Stimulated activated CD4-positive, alpha-beta T cell treated with anti-CD3 and anti-CD28 coated beads, Interleukin-15, amount 100 ng/mL, for 1 hour (primary cell): Measurements from ENCODE around the gene SOX8.
"Not testable (repeated sequence)": the region's sequence is repeated elsewhere in the genome, so short reads cannot be mapped to it uniquely, and the experiment has no call there.

Experiments used
- DNase-seq, 2 donors: peaks; one replicate each; pipeline ENCODE4 v3.0.0-alpha.2; 2020; ENCODE audit warnings: low read depth in 1 of 2, low spot score in 1 of 2

SOX8 gene

DNA sequence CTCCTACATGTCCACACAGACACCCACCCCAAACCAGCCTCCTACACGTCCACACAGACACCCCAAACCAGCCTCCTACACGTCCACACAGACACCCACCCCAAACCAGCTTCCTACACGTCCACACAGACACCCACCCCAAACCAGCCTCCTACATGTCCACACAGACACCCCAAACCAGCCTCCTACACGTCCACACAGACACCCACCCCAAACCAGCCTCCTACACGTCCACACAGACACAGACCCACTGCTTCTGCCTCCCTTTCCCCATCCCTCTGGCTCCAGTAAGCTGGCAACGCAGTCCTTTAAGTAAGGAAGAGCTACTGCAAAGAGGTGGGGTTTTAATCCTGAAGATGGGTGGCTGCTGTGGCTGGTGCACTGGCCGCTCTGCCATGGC lies 27.8 kb upstream of the SOX8 start:
- DNase-seq = not testable (repeated sequence)

DNA sequence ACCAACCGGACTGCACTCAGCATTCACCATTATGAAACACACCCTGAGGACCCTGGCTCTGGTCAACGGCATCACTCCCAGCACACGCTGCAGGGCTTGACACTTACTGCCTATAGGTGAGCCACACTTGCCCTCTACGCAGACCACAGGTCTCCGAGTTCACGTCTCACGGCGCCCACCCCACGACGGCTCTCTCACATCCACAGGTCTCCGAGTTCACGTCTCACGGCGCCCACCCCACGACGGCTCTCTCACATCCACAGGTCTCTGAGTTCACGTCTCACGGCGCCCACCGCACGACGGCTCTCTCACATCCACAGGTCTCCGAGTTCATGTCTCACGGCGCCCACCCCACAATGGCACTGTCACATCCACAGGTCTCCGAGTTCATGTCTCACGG lies 25.8 kb upstream of the SOX8 start:
- not testable (repeated sequence) for DNase-seq

DNA sequence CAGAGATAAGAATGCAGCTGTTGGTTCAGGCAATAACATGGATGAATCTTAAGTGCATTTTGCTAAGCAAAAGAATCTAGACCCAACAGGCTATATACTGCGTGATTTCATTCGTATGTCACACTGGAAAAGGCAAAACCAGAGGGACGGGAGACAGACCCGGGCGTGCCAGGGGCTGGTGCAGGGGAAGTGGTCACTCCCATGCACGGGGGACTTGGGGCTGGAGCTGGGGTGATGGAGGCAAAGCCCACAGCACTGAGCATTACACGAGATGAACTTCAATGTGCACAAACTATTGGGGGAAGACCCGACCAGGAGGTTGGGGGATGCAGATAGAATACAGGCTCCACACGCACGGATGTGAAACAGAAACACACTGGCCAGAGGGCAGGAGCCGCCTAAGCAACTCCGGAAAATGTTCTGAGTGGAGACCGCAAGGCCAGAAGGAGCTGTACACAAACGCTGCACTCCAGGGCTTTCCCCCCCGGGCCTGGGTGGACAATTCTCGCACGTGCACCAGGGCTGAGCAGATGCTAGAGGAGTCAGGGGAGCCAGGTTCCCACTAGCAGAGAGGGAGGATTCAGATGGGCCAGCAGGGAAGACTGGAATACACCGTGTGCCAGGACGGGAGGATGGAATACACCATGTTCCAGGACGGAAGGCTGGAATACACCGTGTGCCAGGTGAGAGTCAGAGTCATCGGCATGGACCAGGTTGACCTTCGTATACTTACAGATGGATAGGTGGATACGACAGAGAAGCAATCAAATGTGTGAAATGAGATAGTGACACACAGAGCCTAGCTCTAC lies 22.1 kb upstream of the SOX8 start:
- DNase-seq = no peak

DNA sequence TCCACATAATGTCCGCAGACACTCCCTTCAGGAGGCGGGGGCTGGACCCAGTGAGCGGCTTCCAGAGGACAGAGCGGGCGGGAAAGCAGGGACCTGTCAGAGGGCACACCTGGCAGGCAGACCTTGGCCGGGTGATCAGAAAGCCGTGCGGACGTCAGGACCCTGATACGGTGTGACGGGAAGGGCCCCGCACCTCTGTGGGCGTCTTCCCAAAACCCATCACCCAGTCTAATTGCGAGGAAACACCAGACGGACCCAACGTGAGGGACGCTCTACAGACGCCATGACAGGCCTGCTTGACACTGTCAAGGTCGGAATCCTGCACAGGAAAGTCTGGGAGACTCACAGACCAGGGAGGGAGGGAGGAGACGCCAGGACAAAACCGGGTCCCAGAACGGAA lies 19.2 kb upstream of the SOX8 start:
- DNase-seq = no peak

DNA sequence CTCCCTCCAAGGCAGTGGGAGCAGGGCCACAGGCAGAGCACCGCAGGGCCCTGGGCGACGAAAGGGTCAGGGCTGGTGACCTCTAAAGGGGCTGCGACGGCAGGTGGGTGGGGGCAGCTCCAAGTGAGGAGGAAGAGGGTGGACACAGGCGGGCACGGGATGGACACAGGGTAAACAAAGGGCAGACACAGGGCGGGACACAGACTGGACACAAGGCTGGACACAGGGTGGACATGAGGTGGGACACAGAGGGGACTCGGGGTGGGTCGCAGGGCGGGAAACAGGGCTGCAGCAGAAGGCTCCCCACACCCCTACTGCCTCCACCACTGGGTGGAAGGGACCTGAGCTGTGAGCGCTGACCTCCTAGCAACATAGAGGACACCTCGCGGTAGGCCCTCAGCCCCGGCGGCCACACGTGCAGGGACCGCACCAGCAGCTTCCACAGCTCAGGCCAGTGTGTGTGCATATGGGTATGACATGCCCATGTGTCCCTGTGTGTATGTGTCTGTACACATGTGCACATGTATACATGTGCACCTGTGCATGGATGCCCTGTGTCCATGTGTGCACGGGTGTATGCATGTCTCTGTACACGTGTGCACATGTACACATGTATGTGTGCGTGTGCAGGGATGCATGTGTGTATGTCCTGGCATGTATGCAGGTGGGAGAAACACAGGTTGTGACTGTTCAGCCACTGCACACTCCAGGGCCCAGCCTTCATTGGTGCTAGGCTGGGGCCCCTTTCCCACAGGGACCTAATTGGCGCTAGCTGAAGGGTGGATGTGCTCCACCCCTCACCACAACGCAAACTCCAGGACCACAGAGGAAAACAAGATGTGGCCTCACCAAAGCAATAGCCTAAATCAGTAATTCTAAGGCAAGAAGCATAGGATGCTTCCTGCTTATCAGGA lies 18.4 kb upstream of the SOX8 start:
- no peak for DNase-seq

DNA sequence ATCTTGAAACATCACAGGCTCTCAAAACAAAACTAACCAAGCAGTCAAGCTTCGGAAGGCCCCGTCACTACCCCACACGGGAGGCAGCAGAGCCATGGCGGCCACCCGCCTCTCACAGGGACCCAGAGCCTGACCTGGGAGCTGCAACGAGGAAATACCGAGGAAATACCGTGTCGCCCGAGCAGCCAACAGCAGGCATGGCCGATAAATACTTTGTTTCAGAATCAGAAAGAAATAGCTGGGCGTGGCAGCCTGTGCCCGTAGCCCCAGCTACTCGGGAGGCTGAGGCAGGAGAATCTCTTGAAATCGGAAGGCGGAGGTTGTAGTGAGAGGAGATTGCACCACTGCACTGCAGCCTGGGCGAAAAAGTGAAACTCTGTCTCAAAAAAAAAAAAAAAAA lies 17.7 kb upstream of the SOX8 start:
- no peak for DNase-seq

DNA sequence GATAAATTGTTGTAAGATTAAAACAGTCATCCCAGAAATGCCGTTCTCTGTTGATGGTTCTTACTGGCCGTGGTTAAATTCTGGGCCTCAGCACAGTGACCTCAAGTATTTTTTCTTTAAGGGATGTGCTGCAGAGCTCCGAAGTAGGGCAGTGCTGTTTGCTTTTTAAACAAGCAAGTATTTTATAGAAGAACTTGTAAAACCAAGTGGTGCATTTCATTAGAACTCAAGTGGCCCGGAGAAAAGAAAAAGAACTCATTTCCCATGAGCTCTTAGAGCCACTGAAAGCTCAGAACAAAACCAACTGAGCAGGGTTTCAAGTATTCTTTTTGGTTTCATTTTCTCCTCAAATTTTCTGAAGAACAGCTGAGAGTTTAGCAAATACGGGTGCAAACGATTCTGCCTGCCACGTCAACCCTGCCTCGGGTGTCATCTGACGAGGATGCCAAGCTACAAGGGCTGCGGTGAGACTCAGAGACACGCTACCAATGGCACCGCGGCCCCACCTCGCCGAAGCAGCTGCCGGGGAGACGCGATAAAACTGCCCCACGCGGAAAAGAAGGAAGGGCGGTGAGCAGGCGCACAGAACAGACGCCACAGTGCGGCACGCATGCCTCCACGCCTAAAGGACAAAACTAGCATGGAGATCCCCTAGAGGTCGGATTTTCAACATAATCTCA lies 17.1 kb upstream of the SOX8 start:
- peak; percentile 44 to 56 for DNase-seq

DNA sequence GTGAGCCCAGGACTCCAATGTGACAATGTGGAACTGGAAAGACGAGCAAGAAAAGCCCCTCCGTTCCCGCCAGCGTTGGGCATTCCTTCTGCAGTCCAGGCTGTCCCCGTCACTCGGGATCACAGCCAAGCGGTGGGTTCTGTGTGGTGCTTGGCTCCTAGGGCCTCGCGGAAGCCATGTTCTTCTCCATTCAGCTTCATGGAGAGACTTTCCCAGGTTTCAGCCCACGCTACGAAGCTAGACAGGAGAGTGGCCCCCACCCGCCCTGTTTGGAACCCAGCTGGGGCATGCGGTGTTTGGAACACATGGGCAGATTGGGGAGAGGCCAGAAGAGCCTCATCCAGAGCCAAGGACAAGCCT lies 16.6 kb upstream of the SOX8 start:
- DNase-seq = no peak

DNA sequence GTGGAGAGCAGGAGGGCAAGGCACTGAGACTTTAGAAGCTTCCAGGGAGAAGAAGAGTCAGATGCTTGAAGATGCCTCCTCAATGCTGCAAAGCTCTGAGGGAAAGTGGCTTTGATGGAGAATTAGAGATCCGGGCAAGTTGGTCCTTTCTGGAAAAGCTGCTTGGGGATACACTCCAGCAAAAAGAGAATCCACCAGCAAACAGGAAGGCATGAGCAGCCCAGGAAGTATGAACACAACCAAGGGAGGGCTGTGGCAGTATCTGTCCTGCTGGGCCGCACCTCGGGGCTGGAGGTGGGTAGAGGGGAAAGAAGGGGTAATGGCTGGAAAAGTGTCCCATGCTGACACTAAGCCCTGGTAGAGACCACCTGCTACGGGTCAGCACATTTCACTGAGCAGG lies 16.1 kb upstream of the SOX8 start:
- DNase-seq = no peak

DNA sequence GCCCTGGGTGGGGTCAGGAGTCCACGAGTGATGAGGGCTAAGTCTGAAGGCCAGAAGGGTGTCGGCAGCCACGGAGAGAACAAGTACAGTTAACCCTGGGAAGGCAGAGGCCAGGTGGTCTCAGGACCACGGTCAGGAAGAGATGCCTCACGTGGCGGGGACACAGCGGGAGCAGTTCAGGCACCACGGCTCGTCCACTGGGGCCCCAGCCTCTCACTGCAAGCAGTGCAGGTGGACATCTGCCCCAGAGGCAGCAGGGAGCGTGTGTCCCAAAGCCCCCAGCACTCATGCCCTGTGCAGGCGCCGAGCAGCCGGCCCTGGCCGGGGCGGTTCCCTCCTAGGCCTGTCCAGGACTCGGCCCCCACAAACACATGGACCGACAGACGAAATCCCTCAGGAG lies 15.5 kb upstream of the SOX8 start:
- no peak for DNase-seq

DNA sequence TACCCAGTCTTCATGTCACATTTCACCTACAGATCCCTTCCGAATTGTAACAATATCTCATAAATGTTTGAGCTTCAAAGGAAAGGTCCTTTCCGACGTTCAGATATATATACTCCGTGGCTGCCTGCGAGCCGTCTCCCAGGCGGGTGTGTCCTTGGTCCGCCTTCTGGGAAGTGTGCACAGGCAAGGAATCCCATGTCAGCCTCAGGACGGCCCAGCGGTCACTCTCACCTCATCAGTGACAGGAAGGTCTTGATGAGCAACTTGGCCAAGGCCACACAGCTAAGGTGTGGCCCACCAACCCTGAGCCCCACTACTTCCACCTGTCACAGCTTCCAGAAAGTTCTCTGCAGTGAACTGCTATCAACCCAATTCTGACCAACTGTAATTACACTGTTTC lies 15.1 kb upstream of the SOX8 start:
- DNase-seq = no peak

DNA sequence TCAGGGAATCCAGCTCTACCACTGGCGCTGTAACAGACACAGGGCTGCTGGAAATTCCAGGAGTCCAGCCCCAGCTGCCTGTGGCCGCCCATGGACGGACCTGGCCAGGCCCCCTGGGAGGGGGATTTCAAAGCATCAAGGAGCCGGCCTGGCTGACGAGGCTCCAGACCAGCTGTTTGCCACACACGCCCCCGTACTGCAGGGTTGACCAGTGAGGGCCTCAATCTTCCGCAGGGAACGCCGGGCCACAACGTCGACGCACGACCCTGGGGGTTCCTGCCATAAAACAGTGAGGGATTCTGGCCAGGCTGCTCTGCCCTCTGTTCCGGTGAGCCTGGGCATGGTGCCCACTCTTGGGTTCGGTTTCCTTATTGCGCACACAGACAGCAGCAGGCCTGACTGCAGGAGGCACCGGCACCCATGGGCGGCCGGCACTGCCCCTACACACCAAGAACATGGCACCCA lies 14.5 kb upstream of the SOX8 start:
- DNase-seq = no peak

DNA sequence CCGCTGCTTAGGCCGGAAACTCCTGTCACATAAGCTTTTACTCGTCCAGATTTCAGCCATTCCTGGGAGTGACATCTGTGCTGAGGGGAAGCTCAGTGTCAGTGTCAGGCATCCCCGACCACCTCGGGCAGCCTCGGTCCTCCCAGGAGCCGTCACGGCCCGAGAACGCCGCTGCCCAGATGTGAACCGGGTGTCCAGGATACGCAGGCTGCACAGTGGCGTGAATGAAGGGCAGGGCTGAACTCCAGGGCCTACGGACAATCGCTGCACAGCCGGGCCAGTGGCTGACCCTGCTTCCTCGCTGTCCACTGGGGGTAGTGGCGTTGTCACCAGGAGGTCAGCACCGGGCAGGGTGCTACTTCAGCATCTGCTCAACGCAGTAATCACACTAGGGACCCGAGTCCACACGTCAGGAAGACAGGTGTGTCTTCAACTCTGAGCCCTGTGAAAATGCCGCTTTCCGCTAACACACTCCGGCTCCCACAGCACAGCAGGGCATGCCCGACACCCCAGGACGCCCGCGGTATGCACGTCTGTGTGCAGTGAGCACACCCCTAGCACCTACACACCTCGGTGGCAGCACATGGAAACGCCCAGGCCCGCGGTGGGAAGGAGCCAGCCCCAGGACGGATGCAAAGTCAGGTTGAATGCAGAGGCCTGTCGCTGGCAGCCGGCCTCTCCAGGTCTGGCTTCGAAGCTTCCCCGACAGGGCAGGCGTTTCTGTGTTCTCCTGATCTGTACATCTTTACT lies 13.8 kb upstream of the SOX8 start:
- no peak for DNase-seq

DNA sequence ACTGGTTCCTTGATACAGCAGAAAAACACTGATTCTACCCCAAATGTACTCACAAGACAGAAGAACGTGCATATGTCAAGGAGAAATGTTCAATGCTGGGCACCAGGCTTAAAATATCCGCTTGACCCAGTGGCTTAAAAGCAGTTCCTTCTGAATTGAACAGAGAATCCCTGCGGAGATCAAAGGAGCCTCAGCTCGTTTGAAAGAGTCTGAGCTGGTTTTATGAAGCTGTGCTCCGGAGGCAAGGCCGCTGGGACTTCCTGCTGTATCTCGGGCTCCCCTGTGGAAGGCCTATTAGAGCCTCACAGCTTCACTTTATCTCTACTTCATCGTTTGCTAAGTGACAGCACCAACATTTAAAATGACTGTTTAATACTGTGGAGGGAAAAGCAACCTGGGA lies 12.9 kb upstream of the SOX8 start:
- DNase-seq = no peak

DNA sequence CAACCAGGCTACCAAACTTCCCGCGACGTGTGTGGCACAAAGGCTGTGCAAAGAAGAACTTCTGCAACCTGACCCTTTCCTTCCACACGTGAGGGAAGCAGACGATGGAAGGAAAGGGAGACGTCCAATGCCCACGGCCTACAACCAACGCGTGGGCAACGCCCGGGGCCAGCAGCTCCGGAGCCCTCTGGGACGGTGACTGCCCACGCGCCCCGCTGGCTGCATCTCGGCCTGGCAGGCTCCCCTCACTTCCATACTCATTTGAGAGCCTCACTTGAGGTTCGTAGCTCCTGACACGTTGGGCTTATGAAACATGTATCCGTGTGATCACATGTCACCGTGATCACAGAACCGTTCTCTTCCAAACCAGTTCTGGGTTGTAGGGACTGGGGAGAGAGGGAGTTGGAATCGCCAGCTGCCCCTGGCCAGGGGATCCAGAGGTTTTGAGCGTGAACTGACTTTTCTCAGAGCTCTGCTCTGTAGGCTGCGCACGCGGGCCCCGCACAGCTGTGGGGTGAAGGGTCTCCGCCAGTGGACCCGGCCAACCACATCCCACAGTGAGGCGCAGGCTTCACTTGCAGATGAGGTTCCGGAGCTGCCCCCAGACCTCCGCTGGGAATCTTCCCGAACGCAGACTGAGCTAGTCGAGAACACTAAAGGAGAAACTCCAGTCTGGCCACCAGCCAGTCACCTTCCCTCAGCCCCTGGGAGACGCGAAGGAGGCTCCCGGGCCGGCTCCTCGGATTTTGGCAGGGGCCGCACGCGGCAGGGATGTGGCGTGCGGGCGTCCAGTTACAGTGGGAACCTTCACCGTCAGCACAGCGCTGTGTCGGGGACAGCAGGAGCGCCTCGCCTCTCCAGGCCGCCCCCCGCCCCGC lies 11.8 kb upstream of the SOX8 start:
- DNase-seq = no peak

DNA sequence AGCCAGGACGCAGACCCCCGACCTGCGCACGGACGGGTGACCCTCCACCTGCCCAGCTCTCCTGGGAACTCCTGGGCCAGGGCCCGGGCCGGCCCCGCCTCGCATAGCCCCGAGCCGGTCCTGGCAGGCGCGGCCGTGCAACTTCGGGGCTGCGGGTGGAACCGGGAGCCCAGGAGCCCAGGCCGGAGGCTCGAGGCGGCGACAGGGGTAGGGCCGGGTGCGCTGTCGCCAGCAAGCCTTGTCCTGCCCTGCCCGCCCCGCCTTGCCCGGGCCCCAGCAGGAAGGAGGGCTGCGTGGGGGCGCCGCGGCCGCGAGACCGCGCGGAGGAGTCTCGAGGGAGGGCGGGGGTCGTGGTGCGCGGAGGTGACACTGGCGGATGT lies 11.2 kb upstream of the SOX8 start:
- no peak for DNase-seq

DNA sequence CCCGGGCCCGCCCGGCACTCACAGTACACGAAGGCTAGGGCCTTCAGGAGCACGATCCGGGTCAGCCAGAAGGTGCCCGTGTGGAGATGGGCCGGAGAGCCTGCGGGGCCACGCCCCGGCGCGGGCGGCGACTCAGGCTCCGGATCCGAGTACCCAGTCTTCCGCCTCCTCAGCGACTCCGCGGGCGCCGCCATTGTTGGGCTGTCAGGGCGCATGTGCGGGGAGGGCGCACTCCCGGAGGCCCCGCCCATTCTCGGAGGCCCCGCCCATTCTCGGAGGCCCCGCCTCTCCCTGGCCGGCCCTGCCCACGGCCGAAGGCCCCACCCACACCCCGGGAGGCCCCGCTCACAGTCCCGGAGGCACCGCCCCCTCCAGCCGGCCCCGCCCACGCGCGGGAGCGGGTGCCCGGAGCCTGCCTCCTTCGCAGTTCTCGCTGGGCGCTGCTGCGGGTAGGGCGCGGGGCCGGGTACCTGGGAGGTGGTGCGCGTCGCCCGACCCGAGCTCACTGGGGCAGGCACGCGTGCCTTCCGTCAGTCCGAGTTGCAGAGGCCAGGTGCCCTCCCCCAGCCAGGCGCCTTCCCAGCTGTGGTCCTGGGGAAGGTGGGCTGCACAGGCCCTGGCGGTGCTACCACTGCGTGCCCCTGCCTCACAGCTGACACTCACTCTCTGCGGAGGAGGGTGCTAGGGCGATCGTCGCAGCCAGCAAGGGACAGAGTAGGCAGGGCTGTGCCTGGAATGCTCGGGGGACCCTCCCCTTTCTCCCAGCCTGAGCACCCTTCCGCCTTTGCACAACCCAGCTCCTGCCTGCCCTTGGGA lies 10.6 kb upstream of the SOX8 start, which contains the start of gene LMF1:
TSS of gene LMF1 (minus strand) at position 219 of the 816 bp plus-strand sequence. CDS start at position 215, 4 bp downstream.
- DNase-seq = peak; percentile 97 to 99

DNA sequence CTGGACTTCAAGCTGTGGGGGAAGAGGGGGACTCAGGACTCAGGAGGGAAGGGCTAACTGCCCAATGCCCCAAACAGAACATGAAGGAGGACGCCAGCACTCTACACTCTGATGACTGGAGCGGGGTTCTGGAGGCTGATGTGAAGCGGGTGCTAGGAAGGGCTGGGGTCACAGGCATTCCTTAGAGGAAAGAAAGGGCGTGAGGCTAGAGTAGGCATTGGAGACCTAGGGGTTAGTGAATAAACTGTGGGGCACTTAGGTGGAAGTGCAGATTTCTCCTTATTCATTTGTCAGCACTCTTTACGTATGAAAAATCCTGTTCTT lies 10.0 kb upstream of the SOX8 start:
- DNase-seq = no peak

DNA sequence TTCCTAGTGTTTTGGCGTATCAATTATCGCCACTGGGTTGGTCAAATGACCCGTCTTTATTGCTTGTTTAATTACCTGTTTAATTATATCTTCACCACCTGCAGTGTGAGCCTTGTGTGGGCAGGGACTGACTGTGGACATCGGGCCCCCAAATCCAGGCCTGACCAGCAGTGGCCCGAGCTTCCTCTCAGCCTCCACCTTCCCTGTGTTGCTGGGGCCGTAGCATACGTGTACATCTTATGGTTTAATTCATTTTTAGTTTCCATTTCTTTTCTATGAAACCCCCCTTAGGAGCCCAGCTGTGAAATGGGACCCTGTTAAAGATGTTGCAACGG lies 9.6 kb upstream of the SOX8 start:
- DNase-seq = no peak
